HCT116 (cell line): ENCODE results near the gene TAOK3. TPM values are rescaled to one million over a fixed set of nuclear protein-coding genes. Genes with fewer than 3 reads are reported as not detected.

Experiments
- ATAC-seq: fragments of 200-7000 bp; cut with Tn5 transposase; 2 replicates; pipeline ENCODE4 v1.9.1; 2020; ENCODE audit warnings: mild to moderate bottlenecking, moderate library complexity
- BruUV-seq: library from RNA; stranded (reverse); fragments of 400-500 nt; replicated peaks from 2 replicates; lab custom pipeline; 2021; lab: Mats Ljungman, UMichigan
- CTCF ChIA-PET: fragments of 300-600 bp; sonication (Branson Sonifier 250); formaldehyde crosslinking; loops from one replicate; lab custom pipeline; 2021; ENCODE audit warnings: antibody characterized with exemption; lab: Charles Lee
- POLR2A ChIA-PET: fragments of 300-600, 350-600 bp; sonication (Branson Sonifier 250); formaldehyde crosslinking; loops from one replicate; lab custom pipeline; 2021; ENCODE audit warnings: antibody characterized with exemption; lab: Charles Lee
- RAD21 ChIA-PET, 2 experiments: fragments of 300-600 bp; sonication (Branson Sonifier 250); formaldehyde crosslinking; loops; one replicate each; lab custom pipeline; 2023; ENCODE audit warnings: low total read pairs in 2 of 2; ENCODE audit not compliant: uncharacterized antibody in 2 of 2, unreplicated experiment in 2 of 2, low non-redundant PET in 1 of 2; lab: Charles Lee
- DNase-seq: peaks from one replicate; pipeline ENCODE4 v3.0.0-alpha.2; 2010; ENCODE audit warnings: low read depth, low spot score
- H2AFZ ChIP-seq: fragments of 200-600 bp; shearing (Covaris generic), sonication (generic); 2 replicates; pipeline ENCODE4 v1.6.1; 2017; ENCODE audit warnings: low read depth, mixed run types, mixed read lengths, antibody characterized with exemption, low read length; ENCODE audit not compliant: poor library complexity, severe bottlenecking
- H3K27ac ChIP-seq: 2 replicates; pipeline ENCODE4 v1.5.1; 2012; ENCODE audit warnings: low read depth, low read length
- H3K27me3 ChIP-seq: fragments of 200-600 bp; sonication (generic); 2 replicates; pipeline ENCODE4 v1.6.1; 2016; ENCODE audit warnings: mixed run types, low read length, mixed read lengths; ENCODE audit not compliant: insufficient read depth
- H3K36me3 ChIP-seq, 2 experiments: fragments of 200-500 bp in 1 of 2; fragments of 200-600 bp in 1 of 2; sonication (Bioruptor generic) in 1 of 2; sonication (generic) in 1 of 2; 2 replicates each; pipeline versions ENCODE4 v1.5.1 to v1.6.1; 2014 to 2016; ENCODE audit warnings: low read length in 2 of 2, inconsistent platforms in 1 of 2, mixed read lengths in 1 of 2, mixed run types in 1 of 2; ENCODE audit not compliant: insufficient read depth in 2 of 2, control insufficient read depth in 1 of 2
- H3K4me1 ChIP-seq, 2 experiments: fragments of 200-600 bp in 1 of 2; sonication (generic) in 1 of 2; 2 replicates each; pipeline versions ENCODE4 v1.5.1 to v1.6.1; 2012 to 2017; ENCODE audit warnings: low read length in 2 of 2, inconsistent platforms in 1 of 2, mild to moderate bottlenecking in 1 of 2, mixed read lengths in 1 of 2, mixed run types in 1 of 2, moderate library complexity in 1 of 2; ENCODE audit not compliant: insufficient read depth in 2 of 2, control insufficient read depth in 1 of 2
- H3K4me2 ChIP-seq: fragments of 200-600 bp; sonication (generic); 2 replicates; pipeline ENCODE4 v1.6.1; 2017; ENCODE audit warnings: mixed run types, low read length, mixed read lengths
- H3K4me3 ChIP-seq, 2 experiments: fragments of 200-600 bp in 1 of 2; sonication (generic) in 1 of 2; replicated peaks in 1 of 2; 2 replicates each; pipeline ENCODE4 v1.5.1; 2011 to 2016; ENCODE audit warnings: low read length in 2 of 2, control low read depth in 1 of 2, low read depth in 1 of 2, mild to moderate bottlenecking in 1 of 2, mixed read lengths in 1 of 2, mixed run types in 1 of 2
- H3K79me2 ChIP-seq: fragments of 200-600 bp; sonication (generic); 2 replicates; pipeline ENCODE4 v1.6.1; 2017; ENCODE audit warnings: mild to moderate bottlenecking, mixed run types, low read length, moderate library complexity, mixed read lengths; ENCODE audit not compliant: insufficient read depth
- H3K9ac ChIP-seq: fragments of 200-600 bp; sonication (generic); 2 replicates; pipeline ENCODE4 v1.6.1; 2016; ENCODE audit warnings: low read length, mixed read lengths
- H3K9me2 ChIP-seq: fragments of 200-600 bp; sonication (generic), shearing (Covaris generic); 2 replicates; pipeline ENCODE4 v1.6.1; 2017; ENCODE audit warnings: mixed run types, mild to moderate bottlenecking, moderate library complexity; ENCODE audit not compliant: insufficient read depth
- H3K9me3 ChIP-seq, 2 experiments: fragments of 200-500 bp in 1 of 2; fragments of 200-600 bp in 1 of 2; sonication (Bioruptor generic) in 1 of 2; sonication (generic) in 1 of 2; 2 replicates each; pipeline ENCODE4 v1.6.1; 2014 to 2017; ENCODE audit warnings: low read length in 2 of 2, mixed read lengths in 2 of 2, inconsistent platforms in 1 of 2, low read depth in 1 of 2, mild to moderate bottlenecking in 1 of 2, mixed run types in 1 of 2, moderate library complexity in 1 of 2; ENCODE audit not compliant: control insufficient read depth in 1 of 2, insufficient read depth in 1 of 2
- H4K20me1 ChIP-seq: fragments of 200-600 bp; sonication (generic), shearing (Covaris generic); 2 replicates; pipeline ENCODE4 v1.6.1; 2017; ENCODE audit warnings: mixed run types, mild to moderate bottlenecking, moderate library complexity; ENCODE audit not compliant: insufficient read depth
- CBX3 ChIP-seq: IDR thresholded peaks from 2 replicates; pipeline ENCODE4 v1.6.1; 2012; ENCODE audit warnings: low read depth
- CEBPB ChIP-seq: IDR thresholded peaks from 2 replicates; pipeline ENCODE4 v1.6.1; 2012; ENCODE audit warnings: low read depth
- EGR1 ChIP-seq: IDR thresholded peaks from 2 replicates; pipeline ENCODE4 v1.6.1; 2012; ENCODE audit warnings: low read depth
- ELF1 ChIP-seq: IDR thresholded peaks from 2 replicates; pipeline ENCODE4 v1.6.1; 2012; ENCODE audit warnings: low read depth, borderline replicate concordance
- EZH2phosphoT487 ChIP-seq: fragments of 200-600 bp; IDR thresholded peaks from 2 replicates; pipeline ENCODE4 v1.6.1; 2018; ENCODE audit warnings: antibody characterized with exemption, borderline replicate concordance
- JUND ChIP-seq: IDR thresholded peaks from 2 replicates; pipeline ENCODE4 v1.6.1; 2012
- POLR2A ChIP-seq: IDR thresholded peaks from 2 replicates; pipeline ENCODE4 v1.7.0; 2011; ENCODE audit warnings: borderline replicate concordance; ENCODE audit not compliant: insufficient read depth, insufficient read length; ENCODE audit errors: extremely low read depth
- POLR2AphosphoS5 ChIP-seq: IDR thresholded peaks from 2 replicates; pipeline ENCODE4 v1.6.1; 2011; ENCODE audit warnings: mild to moderate bottlenecking, low read depth, low read length, moderate library complexity
- RAD21 ChIP-seq: IDR thresholded peaks from 2 replicates; pipeline ENCODE4 v1.6.1; 2012; ENCODE audit warnings: low read depth, mild to moderate bottlenecking
- SIN3A ChIP-seq: IDR thresholded peaks from 2 replicates; pipeline ENCODE4 v1.6.1; 2012; ENCODE audit warnings: low read depth
- SP1 ChIP-seq: IDR thresholded peaks from 2 replicates; pipeline ENCODE4 v1.6.1; 2012; ENCODE audit warnings: low read depth
- SRF ChIP-seq: IDR thresholded peaks from 2 replicates; pipeline ENCODE4 v1.6.1; 2012; ENCODE audit warnings: low read depth
- TCF7L2 ChIP-seq: IDR thresholded peaks from 2 replicates; pipeline ENCODE4 v1.7.0; 2011; ENCODE audit warnings: borderline replicate concordance, inconsistent platforms; ENCODE audit not compliant: insufficient read depth, insufficient read length; ENCODE audit errors: extremely low read depth
- YY1 ChIP-seq: IDR thresholded peaks from 2 replicates; pipeline ENCODE4 v1.6.1; 2011; ENCODE audit warnings: low read length, low read depth, moderate library complexity, mild to moderate bottlenecking; ENCODE audit not compliant: insufficient replicate concordance; ENCODE audit errors: extremely low read depth
- ZFX ChIP-seq: fragments of 450-650 bp; IDR thresholded peaks from 2 replicates; pipeline ENCODE4 v1.6.1; 2017
- ZNF274 ChIP-seq: fragments of 200-500 bp; sonication (Bioruptor generic); IDR thresholded peaks from 2 replicates; pipeline ENCODE4 v1.6.1; 2014; ENCODE audit warnings: mild to moderate bottlenecking, low read depth, low read length, inconsistent platforms
- intact Hi-C: fragments of 100-400 bp; cut with micrococcal nuclease; formaldehyde crosslinking; loops from 2 replicates; pipeline ENCODE4 v1.10.0; 2022
- total RNA-seq: library from RNA; stranded (reverse); gene quantifications from one replicate; pipeline ENCODE4 v1.2.1, GENCODE V29; 2021; ENCODE audit not compliant: unreplicated experiment
- TF ChIP-seq, protein P1 (sequence below), 3 experiments: fragments of 200-600 bp in 1 of 3; sonication (generic) in 1 of 3; IDR thresholded peaks in 2 of 3; conservative IDR thresholded peaks in 1 of 3; 2 replicates each; pipeline ENCODE4 v1.5.1; 2012 to 2017; ENCODE audit warnings: low read depth in 2 of 3, low read length in 2 of 3, antibody characterized with exemption in 1 of 3, borderline replicate concordance in 1 of 3, control low read depth in 1 of 3, mild to moderate bottlenecking in 1 of 3, mixed read lengths in 1 of 3, mixed run types in 1 of 3, moderate library complexity in 1 of 3; ENCODE audit not compliant: insufficient read depth in 1 of 3

The TAOK3 gene
- total RNA-seq, 1 experiment from 2014 or later = 10.5 TPM

DNA sequence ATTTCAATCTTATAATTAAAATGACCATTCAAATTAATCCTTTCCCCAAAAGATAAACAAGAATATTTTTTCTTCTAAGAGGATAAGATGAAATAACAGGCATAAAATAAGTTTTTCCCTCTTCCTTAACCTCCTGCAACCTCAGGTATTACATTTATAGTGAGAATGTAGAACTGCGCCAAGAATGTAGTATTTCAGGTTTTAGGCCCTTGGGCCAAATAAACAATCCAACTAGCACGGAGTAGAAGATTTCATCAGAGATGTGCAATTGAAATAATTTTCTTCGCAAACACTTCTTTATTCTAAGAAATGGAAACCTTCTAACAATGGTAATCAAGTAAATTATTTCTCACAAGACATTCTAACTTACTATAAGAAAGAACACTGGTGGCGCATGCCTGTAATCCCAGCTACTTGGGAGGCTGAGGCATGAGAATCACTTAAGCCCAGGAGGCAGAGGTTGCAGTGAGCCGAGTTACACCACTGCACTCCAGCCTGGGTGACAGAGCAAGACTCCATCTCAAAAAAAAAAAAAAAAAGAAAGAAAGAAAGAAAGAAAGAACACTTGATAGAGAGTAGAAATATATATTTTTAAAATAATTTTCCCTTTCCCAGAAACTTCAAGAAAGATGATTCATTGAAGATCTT, 100.8 kb downstream of the TAOK3 start:
- no peaks in the 10 kb centered on the region for H3K79me2 ChIP-seq
- peak; percentile 26; the same call in 1 of the 2 replicates for TF ChIP-seq CBX3
- peak; percentile 53 for TF ChIP-seq SP1
- no peak for TF ChIP-seq TCF7L2
- no peak for TF ChIP-seq EZH2phosphoT487
- TF ChIP-seq CEBPB = peak; percentile 80
- peak; percentile 35; the same call in 1 of the 2 replicates for TF ChIP-seq JUND
- H3K9me2 ChIP-seq = no peaks in the 10 kb centered on the region
- H3K4me2 ChIP-seq = peak overlapping the region; percentile 35
- H3K9me3 ChIP-seq = no peaks in the 10 kb centered on the region
- H3K27ac ChIP-seq = peak overlapping the region; percentile 24; the same call in 1 of the 2 replicates
- no peak overlapping the region for H3K4me3 ChIP-seq
- H4K20me1 ChIP-seq = no peaks in the 10 kb centered on the region
- no peak overlapping the region for H2AFZ ChIP-seq
- intact Hi-C loops = no loop called here
- H3K27me3 ChIP-seq = no peaks in the 10 kb centered on the region
- H3K36me3 ChIP-seq = no peaks in the 10 kb centered on the region
- RAD21 ChIA-PET = no interaction called here
- POLR2A ChIA-PET = no interaction called here
- peak; percentile 46; the same call in 1 of the 2 replicates for ATAC-seq
- no TSS peak for BruUV-seq
- DNase-seq = no peak
- CTCF ChIA-PET = no interaction called here
- no peak overlapping the region for H3K9ac ChIP-seq
- H3K4me1 ChIP-seq = peaks cover 15 to 16% of the 10 kb centered on the region in 2 experiments

DNA sequence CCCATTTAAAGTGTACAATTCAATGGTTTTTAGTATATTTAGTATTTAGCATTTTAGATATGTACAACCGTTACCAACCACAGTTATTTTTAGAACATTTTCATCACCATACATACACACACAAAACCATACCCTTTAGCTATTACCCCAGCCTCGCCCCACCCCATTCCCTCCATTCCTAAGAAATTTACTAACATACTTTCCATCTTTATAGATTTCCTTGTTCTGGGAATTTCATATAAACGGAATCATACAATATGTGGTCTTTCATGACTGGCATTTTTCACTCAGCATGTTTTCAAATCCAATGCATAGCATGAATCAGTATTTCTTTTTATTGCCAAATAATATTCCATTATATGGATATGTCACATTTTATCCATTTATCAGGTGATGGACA, 101.5 kb downstream of the TAOK3 start:
- no peak for TF ChIP-seq SRF
- no peak for TF ChIP-seq RAD21
- TF ChIP-seq POLR2AphosphoS5 = no peak
- TF ChIP-seq CEBPB = no peak
- TF ChIP-seq JUND = no peak
- no peak for TF ChIP-seq EGR1
- no peak for TF ChIP-seq POLR2A
- TF ChIP-seq TCF7L2 = no peak
- no peak for TF ChIP-seq EZH2phosphoT487
- TF ChIP-seq YY1 = no peak
- no peak for TF ChIP-seq ZFX
- no peak for TF ChIP-seq ELF1
- no peak for TF ChIP-seq ZNF274
- no peak for TF ChIP-seq SIN3A
- TF ChIP-seq, protein P1, sequence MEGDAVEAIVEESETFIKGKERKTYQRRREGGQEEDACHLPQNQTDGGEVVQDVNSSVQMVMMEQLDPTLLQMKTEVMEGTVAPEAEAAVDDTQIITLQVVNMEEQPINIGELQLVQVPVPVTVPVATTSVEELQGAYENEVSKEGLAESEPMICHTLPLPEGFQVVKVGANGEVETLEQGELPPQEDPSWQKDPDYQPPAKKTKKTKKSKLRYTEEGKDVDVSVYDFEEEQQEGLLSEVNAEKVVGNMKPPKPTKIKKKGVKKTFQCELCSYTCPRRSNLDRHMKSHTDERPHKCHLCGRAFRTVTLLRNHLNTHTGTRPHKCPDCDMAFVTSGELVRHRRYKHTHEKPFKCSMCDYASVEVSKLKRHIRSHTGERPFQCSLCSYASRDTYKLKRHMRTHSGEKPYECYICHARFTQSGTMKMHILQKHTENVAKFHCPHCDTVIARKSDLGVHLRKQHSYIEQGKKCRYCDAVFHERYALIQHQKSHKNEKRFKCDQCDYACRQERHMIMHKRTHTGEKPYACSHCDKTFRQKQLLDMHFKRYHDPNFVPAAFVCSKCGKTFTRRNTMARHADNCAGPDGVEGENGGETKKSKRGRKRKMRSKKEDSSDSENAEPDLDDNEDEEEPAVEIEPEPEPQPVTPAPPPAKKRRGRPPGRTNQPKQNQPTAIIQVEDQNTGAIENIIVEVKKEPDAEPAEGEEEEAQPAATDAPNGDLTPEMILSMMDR (IDR thresholded peaks at IDR 0.05 in 2 of 3, conservative IDR thresholded peaks at IDR 0.05 in 1 of 3; ENCODE audit: borderline replicate concordance in 1 of 3, insufficient read depth in 1 of 3, low read depth in 2 of 3, low read length in 2 of 3) = no peak
- intact Hi-C loops = no loop called here
- no peaks in the 10 kb centered on the region for H4K20me1 ChIP-seq
- BruUV-seq = no TSS peak
- no peaks in the 10 kb centered on the region for H3K79me2 ChIP-seq
- no peak overlapping the region for H3K9ac ChIP-seq
- DNase-seq (no peak), ATAC-seq (no peak)
- CTCF ChIA-PET = no interaction called here
- H3K4me2 ChIP-seq = peak overlapping the region; percentile 35
- H3K27ac ChIP-seq = peak overlapping the region; percentile 24; the same call in 1 of the 2 replicates
- no peak overlapping the region for H3K4me3 ChIP-seq
- H3K9me2 ChIP-seq = no peaks in the 10 kb centered on the region
- POLR2A ChIA-PET = no interaction called here
- H2AFZ ChIP-seq = no peak overlapping the region
- H3K27me3 ChIP-seq = no peaks in the 10 kb centered on the region
- no peaks in the 10 kb centered on the region for H3K9me3 ChIP-seq
- H3K36me3 ChIP-seq = no peaks in the 10 kb centered on the region
- RAD21 ChIA-PET = no interaction called here
- peaks cover 15 to 16% of the 10 kb centered on the region in 2 experiments for H3K4me1 ChIP-seq
